H9 (cell line): ENCODE measurements around the gene GRID1. TPM values are rescaled to one million over a fixed set of nuclear protein-coding genes. Genes with fewer than 3 reads are reported as not detected.

ENCODE experiments used
- DNase-seq: peaks from one replicate; pipeline ENCODE4 v3.0.0-alpha.2; 2017
- H2AFZ ChIP-seq: one replicate; pipeline ENCODE4 v1.6.1; 2013; ENCODE audit warnings: mild to moderate bottlenecking, low read length, control low read depth, moderate library complexity
- H2AK5ac ChIP-seq: 2 replicates; pipeline ENCODE4 v1.6.1; 2013; ENCODE audit warnings: low read length, control low read depth, mixed read lengths; ENCODE audit not compliant: insufficient read length
- H2BK120ac ChIP-seq: one replicate; pipeline ENCODE4 v1.6.1; 2013; ENCODE audit warnings: low read depth, mild to moderate bottlenecking, low read length, control low read depth, inconsistent platforms; ENCODE audit not compliant: poor library complexity, severe bottlenecking
- H2BK12ac ChIP-seq: 2 replicates; pipeline ENCODE4 v1.6.1; 2013; ENCODE audit warnings: low read length, control low read depth, mixed read lengths, low read depth; ENCODE audit not compliant: insufficient read length
- H2BK15ac ChIP-seq: 2 replicates; pipeline ENCODE4 v1.6.1; 2013; ENCODE audit warnings: low read depth, low read length, control low read depth
- H2BK20ac ChIP-seq: one replicate; pipeline ENCODE4 v1.6.1; 2013; ENCODE audit warnings: low read depth, mild to moderate bottlenecking, low read length, control low read depth, inconsistent platforms; ENCODE audit not compliant: poor library complexity, severe bottlenecking
- H2BK5ac ChIP-seq: 2 replicates; pipeline ENCODE4 v1.6.1; 2013; ENCODE audit warnings: low read length, control low read depth, mixed read lengths; ENCODE audit not compliant: insufficient read length
- H3K14ac ChIP-seq: 2 replicates; pipeline ENCODE4 v1.6.1; 2013; ENCODE audit warnings: low read length, control low read depth; ENCODE audit not compliant: insufficient read depth
- H3K18ac ChIP-seq: 2 replicates; pipeline ENCODE4 v1.6.1; 2013; ENCODE audit warnings: low read depth, mild to moderate bottlenecking, mixed read lengths, low read length, control low read depth; ENCODE audit not compliant: insufficient read length
- H3K23ac ChIP-seq: 2 replicates; pipeline ENCODE4 v1.6.1; 2013; ENCODE audit warnings: low read length, control low read depth, mixed read lengths, low read depth; ENCODE audit not compliant: insufficient read length
- H3K23me2 ChIP-seq: 2 replicates; pipeline ENCODE4 v1.6.1; 2013; ENCODE audit warnings: low read depth, mild to moderate bottlenecking, mixed read lengths, low read length, control low read depth; ENCODE audit not compliant: insufficient read length, poor library complexity, severe bottlenecking
- H3K27ac ChIP-seq: 2 replicates; pipeline ENCODE4 v1.5.1; 2013; ENCODE audit warnings: low read length, control low read depth, mixed read lengths, low read depth; ENCODE audit not compliant: insufficient read length
- H3K27me3 ChIP-seq: 2 replicates; pipeline ENCODE4 v1.6.1; 2013; ENCODE audit warnings: low read length, control low read depth, inconsistent platforms; ENCODE audit not compliant: insufficient read depth
- H3K4ac ChIP-seq: 2 replicates; pipeline ENCODE4 v1.6.1; 2013; ENCODE audit warnings: low read depth, mild to moderate bottlenecking, control low read depth, inconsistent platforms, low read length, moderate library complexity
- H3K4me1 ChIP-seq: 2 replicates; pipeline ENCODE4 v1.6.1; 2013; ENCODE audit warnings: low read length, control low read depth, inconsistent platforms; ENCODE audit not compliant: insufficient read depth
- H3K4me2 ChIP-seq: 2 replicates; pipeline ENCODE4 v1.6.1; 2013; ENCODE audit warnings: low read length, control low read depth, mixed read lengths; ENCODE audit not compliant: insufficient read length, insufficient read depth
- H3K56ac ChIP-seq: 2 replicates; pipeline ENCODE4 v1.6.1; 2013; ENCODE audit warnings: low read depth, mild to moderate bottlenecking, mixed read lengths, low read length, control low read depth; ENCODE audit not compliant: insufficient read length
- H3K79me1 ChIP-seq: 2 replicates; pipeline ENCODE4 v1.6.1; 2013; ENCODE audit warnings: low read depth, mild to moderate bottlenecking, moderate library complexity, low read length, control low read depth, inconsistent platforms; ENCODE audit not compliant: insufficient read depth, poor library complexity, severe bottlenecking
- H3K79me2 ChIP-seq: 2 replicates; pipeline ENCODE4 v1.6.1; 2013; ENCODE audit warnings: low read length, control low read depth, inconsistent platforms; ENCODE audit not compliant: insufficient read depth
- H3K9ac ChIP-seq: 2 replicates; pipeline ENCODE4 v1.6.1; 2013; ENCODE audit warnings: low read length, control low read depth, mixed read lengths; ENCODE audit not compliant: insufficient read length; ENCODE audit errors: extremely low read depth
- H3K9me3 ChIP-seq: one replicate; pipeline ENCODE4 v1.6.1; 2013; ENCODE audit warnings: low read depth, low read length, inconsistent platforms; ENCODE audit not compliant: control insufficient read depth
- H3T11ph ChIP-seq: one replicate; pipeline ENCODE4 v1.6.1; 2013; ENCODE audit warnings: mild to moderate bottlenecking, low read length, control low read depth, inconsistent platforms
- H4K20me1 ChIP-seq: one replicate; pipeline ENCODE4 v1.6.1; 2013; ENCODE audit not compliant: control insufficient read depth, insufficient read length, insufficient read depth
- H4K5ac ChIP-seq: 2 replicates; pipeline ENCODE4 v1.6.1; 2013; ENCODE audit warnings: low read depth, mild to moderate bottlenecking, mixed read lengths, low read length, control low read depth; ENCODE audit not compliant: insufficient read length
- H4K8ac ChIP-seq: replicated peaks from 2 replicates; pipeline ENCODE4 v1.6.1; 2013; ENCODE audit warnings: low read length, control low read depth, mixed read lengths, low read depth; ENCODE audit not compliant: insufficient read length
- H4K91ac ChIP-seq: 2 replicates; pipeline ENCODE4 v1.6.1; 2013; ENCODE audit warnings: low read depth, mild to moderate bottlenecking, moderate library complexity, mixed read lengths, low read length, control low read depth; ENCODE audit not compliant: insufficient read length
- H3K27ac Mint-ChIP-seq, 3 experiments: 2 replicates in 2 of 3; 3 replicates in 1 of 3; pipeline ENCODE4 v1.8.0; 2020 to 2021; ENCODE audit warnings: mixed read lengths in 3 of 3, mild to moderate bottlenecking in 1 of 3, moderate library complexity in 1 of 3
- H3K27me3 Mint-ChIP-seq: 2 replicates; pipeline ENCODE4 v1.8.0; 2021; ENCODE audit warnings: low read depth, mild to moderate bottlenecking, moderate library complexity, mixed read lengths
- H3K36me3 Mint-ChIP-seq, 3 experiments: 2 replicates in 2 of 3; 3 replicates in 1 of 3; pipeline ENCODE4 v1.8.0; 2020 to 2021; ENCODE audit warnings: low read depth in 3 of 3, mixed read lengths in 3 of 3; ENCODE audit not compliant: insufficient read depth in 1 of 3
- H3K4me1 Mint-ChIP-seq, 2 experiments: 2 replicates each; pipeline ENCODE4 v1.8.0; 2020; ENCODE audit warnings: mixed read lengths in 2 of 2
- H3K4me3 Mint-ChIP-seq, 2 experiments: 2 replicates in 1 of 2; 3 replicates in 1 of 2; pipeline ENCODE4 v1.8.0; 2020 to 2021; ENCODE audit warnings: mild to moderate bottlenecking in 2 of 2, mixed read lengths in 2 of 2, moderate library complexity in 1 of 2
- H3K9me3 Mint-ChIP-seq, 2 experiments: 2 replicates in 1 of 2; 3 replicates in 1 of 2; pipeline ENCODE4 v1.8.0; 2020; ENCODE audit warnings: mild to moderate bottlenecking in 2 of 2, mixed read lengths in 2 of 2, moderate library complexity in 1 of 2
- whole genome bisulfite sequencing: extraction: QIAGEN DNeasy Blood & Tissue Kit; methylation state at CpG from one replicate; pipeline ENCODE4 v1.1.7; 2013; ENCODE audit warnings: missing lambda C conversion rate, low lambda C conversion rate, mixed read lengths; ENCODE audit not compliant: insufficient read length; ENCODE audit errors: extremely low coverage; 5-methylcytosine and 5-hydroxymethylcytosine counted together
- total RNA-seq: library from RNA; stranded (reverse); gene quantifications from 2 replicates; pipeline ENCODE4 v1.2.1, GENCODE V29; 2021
- TF ChIP-seq, protein P1 (sequence below): fragments of 200-600 bp; sonication (generic); conservative IDR thresholded peaks from 3 replicates; pipeline ENCODE4 v1.8.0; 2021; ENCODE audit warnings: antibody characterized with exemption, mild to moderate bottlenecking

Gene GRID1
- total RNA-seq, 1 experiment from 2014 or later: 0.35 TPM

DNA sequence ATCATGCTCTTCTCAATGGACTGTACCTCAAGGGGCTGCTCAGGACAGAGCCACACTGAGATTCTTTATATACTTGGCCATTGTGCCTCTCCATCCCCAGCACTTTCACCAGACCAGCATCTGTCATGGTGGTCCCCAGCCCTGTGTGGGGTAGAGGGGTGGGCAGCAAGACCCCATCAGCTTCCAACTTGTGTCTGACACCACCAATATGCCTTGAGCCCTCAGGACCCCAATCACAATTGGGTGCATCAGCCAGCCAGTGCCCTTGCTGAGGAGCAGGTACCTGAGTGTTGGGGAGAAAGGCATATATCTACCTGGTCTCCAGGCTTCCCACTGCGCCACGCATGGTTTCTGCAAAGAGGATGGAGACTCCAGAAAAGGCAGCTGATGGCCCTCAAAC is 56.3 kb downstream of the GRID1 start:
- Histone ChIP-seq H3K14ac (no peak overlapping the region), H2BK120ac (no peak overlapping the region), H4K8ac (no peak overlapping the region), H2BK20ac (no peak overlapping the region), H3K4me2 (no peak overlapping the region), H3K4ac (no peak overlapping the region), H3K79me2 (no peaks in the 10 kb centered on the region), H3K4me1 (no peaks in the 10 kb centered on the region), H3K27ac (no peak overlapping the region), H2AFZ (no peak overlapping the region), H3K56ac (no peak overlapping the region), H3K9me3 (no peaks in the 10 kb centered on the region), H2AK5ac (no peak overlapping the region), H4K5ac (no peak overlapping the region), H3K23me2 (no peaks in the 10 kb centered on the region), H3K27me3 (no peaks in the 10 kb centered on the region), H3K18ac (no peak overlapping the region), H3K79me1 (no peaks in the 10 kb centered on the region), H4K91ac (no peak overlapping the region), H2BK5ac (no peak overlapping the region), H3K23ac (no peak overlapping the region), H4K20me1 (no peaks in the 10 kb centered on the region), H3K9ac (no peak overlapping the region), H3T11ph (no peak overlapping the region), H2BK12ac (no peak overlapping the region), H2BK15ac (no peak overlapping the region)
- WGBS: no CpG with 5 or more reads among the region's 2 CpGs
- Mint-ChIP-seq H3K4me1 (peaks cover 7 to 11% of the 10 kb centered on the region in 2 experiments), H3K27me3 (peaks cover 16% of the 10 kb centered on the region), H3K4me3 (no peak overlapping the region), H3K36me3 (no peaks in the 10 kb centered on the region), H3K27ac (no peak overlapping the region), H3K9me3 (no peaks in the 10 kb centered on the region; a peak in 1 of 5 replicates)
- peak; percentile 7 for DNase-seq
- TF ChIP-seq, protein P1, sequence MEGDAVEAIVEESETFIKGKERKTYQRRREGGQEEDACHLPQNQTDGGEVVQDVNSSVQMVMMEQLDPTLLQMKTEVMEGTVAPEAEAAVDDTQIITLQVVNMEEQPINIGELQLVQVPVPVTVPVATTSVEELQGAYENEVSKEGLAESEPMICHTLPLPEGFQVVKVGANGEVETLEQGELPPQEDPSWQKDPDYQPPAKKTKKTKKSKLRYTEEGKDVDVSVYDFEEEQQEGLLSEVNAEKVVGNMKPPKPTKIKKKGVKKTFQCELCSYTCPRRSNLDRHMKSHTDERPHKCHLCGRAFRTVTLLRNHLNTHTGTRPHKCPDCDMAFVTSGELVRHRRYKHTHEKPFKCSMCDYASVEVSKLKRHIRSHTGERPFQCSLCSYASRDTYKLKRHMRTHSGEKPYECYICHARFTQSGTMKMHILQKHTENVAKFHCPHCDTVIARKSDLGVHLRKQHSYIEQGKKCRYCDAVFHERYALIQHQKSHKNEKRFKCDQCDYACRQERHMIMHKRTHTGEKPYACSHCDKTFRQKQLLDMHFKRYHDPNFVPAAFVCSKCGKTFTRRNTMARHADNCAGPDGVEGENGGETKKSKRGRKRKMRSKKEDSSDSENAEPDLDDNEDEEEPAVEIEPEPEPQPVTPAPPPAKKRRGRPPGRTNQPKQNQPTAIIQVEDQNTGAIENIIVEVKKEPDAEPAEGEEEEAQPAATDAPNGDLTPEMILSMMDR: no peak
